ENCODE results near the gene KCNK3.
A peak's percentile ranks its signal among the peaks of the same experiment; 100 is the strongest.

Gene KCNK3

DNA sequence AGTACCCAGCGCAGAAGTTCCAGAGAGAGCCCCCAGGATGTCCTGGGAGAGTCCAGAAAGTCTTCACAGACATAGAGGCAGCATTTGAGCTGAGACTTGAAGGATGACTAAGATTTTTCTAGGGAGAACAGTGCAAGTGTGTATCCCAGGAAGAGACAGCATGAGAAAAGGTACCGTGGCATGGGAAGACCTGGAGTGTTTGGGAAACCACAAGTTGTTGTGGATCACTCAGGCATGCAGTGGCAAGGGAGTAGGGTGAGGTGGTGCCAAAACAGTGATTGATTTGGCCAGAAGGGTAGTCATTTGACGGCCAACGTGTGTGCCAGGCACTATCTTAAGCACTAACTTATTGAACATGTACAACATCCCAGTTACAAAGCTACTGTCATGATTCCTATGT lies 24.5 kb upstream of the KCNK3 start:
- no peaks in the 10 kb centered on the region for H3K4me1 ChIP-seq (ENCODE audit: control insufficient read depth, insufficient read depth, low read length)
- no peak overlapping the region for H3K9ac ChIP-seq (ENCODE audit: low read length)
- H3K27me3 ChIP-seq (replicated peaks; ENCODE audit: control insufficient read depth, insufficient read depth, low read length) = peaks cover 10% of the 10 kb centered on the region
- no peaks in the 10 kb centered on the region for H3K36me3 ChIP-seq (ENCODE audit: control insufficient read depth, insufficient read depth, low read length, severe bottlenecking)
- no peak overlapping the region for H3K4me3 ChIP-seq (ENCODE audit: low read length)
- DNase-seq (ENCODE audit: low read depth) = no peak
- H3K9me3 ChIP-seq (ENCODE audit: control insufficient read depth, low read length) = peaks cover 7% of the 10 kb centered on the region

DNA sequence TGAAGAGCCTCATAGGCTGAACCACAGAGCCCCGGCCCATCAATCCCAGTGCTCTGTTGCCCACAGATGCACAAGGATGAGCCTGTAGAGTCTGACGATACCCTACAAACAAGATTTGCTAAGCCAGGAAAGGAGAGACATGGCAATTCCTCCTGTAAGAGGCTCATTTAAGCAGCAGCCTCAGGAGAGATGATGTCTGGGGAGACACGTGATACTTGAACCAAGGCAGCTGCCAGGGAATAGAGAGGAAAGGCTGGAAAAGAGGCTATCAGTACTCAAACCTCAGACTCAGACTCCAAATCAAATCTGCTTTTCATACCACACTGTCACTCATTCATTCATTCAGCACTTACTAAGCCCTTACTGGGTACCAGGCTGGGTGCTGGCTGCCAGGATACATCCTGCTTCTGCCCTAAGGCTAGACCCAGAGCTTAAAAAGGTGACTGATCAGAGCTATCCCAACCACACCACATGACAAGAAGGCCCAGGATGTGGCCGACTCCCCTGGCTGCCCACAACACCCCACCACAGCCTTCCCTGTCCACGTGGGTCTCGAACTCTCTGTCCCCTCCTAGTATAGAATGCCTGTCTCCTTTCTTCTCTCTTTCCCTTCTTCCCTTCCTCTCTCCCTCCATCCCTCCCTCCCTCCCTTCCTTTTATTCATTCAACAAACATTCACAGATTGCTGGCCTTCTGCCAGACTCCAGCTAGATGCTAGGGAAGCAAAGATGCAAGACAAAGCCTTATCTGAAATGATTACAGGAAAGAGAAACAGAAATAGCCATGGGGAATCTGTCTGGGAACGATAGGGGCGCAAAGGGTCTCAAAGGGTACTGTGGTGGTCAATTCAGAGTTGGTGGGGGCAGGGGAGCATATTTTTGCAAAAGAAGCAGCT lies 23.4 kb upstream of the KCNK3 start:
- H3K4me1 ChIP-seq (ENCODE audit: control insufficient read depth, insufficient read depth, low read length) = no peaks in the 10 kb centered on the region
- H3K4me3 ChIP-seq (ENCODE audit: low read length) = no peak overlapping the region
- H3K36me3 ChIP-seq (ENCODE audit: control insufficient read depth, insufficient read depth, low read length, severe bottlenecking) = no peaks in the 10 kb centered on the region
- H3K27me3 ChIP-seq (replicated peaks; ENCODE audit: control insufficient read depth, insufficient read depth, low read length) = peaks cover 10% of the 10 kb centered on the region
- DNase-seq (ENCODE audit: low read depth) = no peak
- peaks cover 4% of the 10 kb centered on the region for H3K9me3 ChIP-seq (ENCODE audit: control insufficient read depth, low read length)
- no peak overlapping the region for H3K9ac ChIP-seq (ENCODE audit: low read length)

DNA sequence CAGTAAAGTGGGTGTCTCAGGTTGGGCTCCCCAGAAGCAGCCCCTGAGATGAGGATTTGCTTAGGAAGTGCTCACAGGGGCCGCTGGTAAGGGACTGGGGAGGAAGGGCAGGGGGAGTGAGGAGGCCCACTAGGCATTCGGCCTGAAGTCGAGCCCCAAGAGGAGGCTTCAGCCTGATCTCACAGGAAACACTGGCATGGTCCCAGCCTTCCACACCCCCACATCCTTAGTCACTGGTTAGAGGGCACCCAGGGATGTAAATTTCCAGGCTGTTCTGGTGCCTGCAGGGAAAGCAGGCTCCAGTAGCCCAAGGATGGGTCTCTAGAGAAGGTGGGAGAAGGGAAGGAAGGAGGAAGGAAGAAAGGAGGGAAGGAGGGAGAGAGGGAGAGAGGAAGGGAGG lies 22.4 kb upstream of the KCNK3 start:
- Histone ChIP-seq H3K9me3 (ENCODE audit: control insufficient read depth, low read length) (peaks cover 4% of the 10 kb centered on the region), H3K9ac (ENCODE audit: low read length) (no peak overlapping the region), H3K4me3 (ENCODE audit: low read length) (no peak overlapping the region), H3K27me3 (replicated peaks; ENCODE audit: control insufficient read depth, insufficient read depth, low read length) (peaks cover 20% of the 10 kb centered on the region), H3K4me1 (ENCODE audit: control insufficient read depth, insufficient read depth, low read length) (no peaks in the 10 kb centered on the region), H3K36me3 (ENCODE audit: control insufficient read depth, insufficient read depth, low read length, severe bottlenecking) (no peaks in the 10 kb centered on the region)
- DNase-seq (ENCODE audit: low read depth) = peak; percentile 47

DNA sequence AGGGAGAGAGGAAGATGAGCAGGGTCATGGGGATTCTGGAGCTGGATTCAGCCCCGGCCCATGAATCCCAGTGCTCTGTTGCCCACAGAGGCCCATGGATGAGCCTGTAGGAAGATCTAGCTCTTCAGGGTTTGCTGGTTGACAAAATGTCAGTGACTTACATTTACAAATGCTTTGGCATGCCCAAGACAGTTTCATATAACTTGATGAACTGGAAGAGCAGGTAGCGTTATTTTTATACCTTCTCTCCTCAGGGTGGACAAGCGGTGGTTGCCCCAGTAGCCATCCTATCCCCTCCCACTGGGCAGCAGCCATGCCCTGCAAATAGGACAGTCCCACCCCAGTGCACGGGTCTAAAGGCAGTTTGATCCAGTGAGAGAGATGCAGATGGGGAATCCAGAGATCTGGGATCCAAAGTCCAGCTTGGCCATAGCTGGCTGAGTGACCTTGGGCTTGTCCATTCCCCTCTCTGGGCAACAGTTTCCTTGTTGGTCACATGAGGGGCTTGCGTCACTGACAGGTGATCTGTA lies 21.5 kb upstream of the KCNK3 start:
- H3K9me3 ChIP-seq (ENCODE audit: control insufficient read depth, low read length) = no peaks in the 10 kb centered on the region
- no peaks in the 10 kb centered on the region for H3K36me3 ChIP-seq (ENCODE audit: control insufficient read depth, insufficient read depth, low read length, severe bottlenecking)
- H3K4me1 ChIP-seq (ENCODE audit: control insufficient read depth, insufficient read depth, low read length) = no peaks in the 10 kb centered on the region
- no peak overlapping the region for H3K4me3 ChIP-seq (ENCODE audit: low read length)
- no peak for DNase-seq (ENCODE audit: low read depth)
- no peak overlapping the region for H3K9ac ChIP-seq (ENCODE audit: low read length)
- H3K27me3 ChIP-seq (replicated peaks; ENCODE audit: control insufficient read depth, insufficient read depth, low read length) = peaks cover 20% of the 10 kb centered on the region

DNA sequence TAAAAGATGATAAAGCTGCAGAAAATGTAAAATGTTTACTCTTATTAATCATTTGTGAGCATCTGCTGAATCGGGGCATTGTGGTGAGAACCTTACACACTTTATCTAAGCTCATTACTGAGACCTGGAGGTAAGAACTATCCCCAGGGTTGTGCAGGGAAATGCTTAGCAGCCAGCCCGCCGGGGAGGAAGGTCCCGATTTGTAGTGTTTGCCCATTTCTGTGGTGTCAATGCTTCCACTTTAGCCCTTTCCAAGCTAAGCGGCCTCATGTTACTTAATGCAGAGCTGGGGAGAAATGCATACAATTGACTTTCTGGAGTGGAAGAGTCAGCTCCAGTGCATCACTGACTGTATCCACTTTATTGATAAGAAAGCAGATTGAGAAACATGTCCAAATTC lies 20.8 kb upstream of the KCNK3 start:
- no peaks in the 10 kb centered on the region for H3K36me3 ChIP-seq (ENCODE audit: control insufficient read depth, insufficient read depth, low read length, severe bottlenecking)
- H3K4me1 ChIP-seq (ENCODE audit: control insufficient read depth, insufficient read depth, low read length) = no peaks in the 10 kb centered on the region
- DNase-seq (ENCODE audit: low read depth) = no peak
- H3K27me3 ChIP-seq (replicated peaks; ENCODE audit: control insufficient read depth, insufficient read depth, low read length) = peaks cover 20% of the 10 kb centered on the region
- no peak overlapping the region for H3K9ac ChIP-seq (ENCODE audit: low read length)
- no peak overlapping the region for H3K4me3 ChIP-seq (ENCODE audit: low read length)
- H3K9me3 ChIP-seq (ENCODE audit: control insufficient read depth, low read length) = no peaks in the 10 kb centered on the region

DNA sequence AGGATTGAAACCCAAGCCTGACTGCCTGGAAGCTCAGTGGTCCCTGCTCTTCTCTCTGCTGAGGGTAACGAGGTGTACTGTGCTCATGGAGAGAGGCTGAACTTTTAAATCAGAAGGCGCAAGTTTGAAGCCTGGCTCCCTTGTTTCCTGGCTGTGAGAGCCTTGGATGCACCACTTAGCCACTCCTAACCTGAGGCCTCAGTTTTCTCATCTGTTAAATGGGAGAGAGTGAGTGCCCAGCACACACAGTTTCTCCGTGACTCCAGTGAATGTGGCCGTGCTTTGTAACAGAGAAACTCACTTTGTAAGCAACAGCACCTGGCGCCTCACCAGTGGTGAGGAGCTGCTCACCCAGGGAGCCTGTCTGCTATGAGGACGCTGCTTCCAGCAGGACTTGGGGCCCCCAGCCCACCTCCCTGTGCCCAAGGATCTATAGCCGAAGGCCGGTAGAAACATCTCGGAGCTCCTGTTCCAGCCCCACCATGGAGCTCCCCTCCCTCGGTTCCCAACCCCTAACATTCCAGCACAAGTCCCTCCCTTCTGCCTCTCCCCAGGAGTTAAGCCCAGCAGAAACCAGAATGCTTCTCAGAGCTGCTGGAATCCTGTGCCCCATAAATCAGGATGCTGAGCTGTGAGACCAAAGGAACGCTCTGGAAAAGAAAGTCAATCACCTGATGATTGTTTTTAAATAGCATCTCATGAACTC lies 20.3 kb upstream of the KCNK3 start:
- H3K27me3 ChIP-seq (replicated peaks; ENCODE audit: control insufficient read depth, insufficient read depth, low read length) = peaks cover 20% of the 10 kb centered on the region
- H3K9me3 ChIP-seq (ENCODE audit: control insufficient read depth, low read length) = no peaks in the 10 kb centered on the region
- no peaks in the 10 kb centered on the region for H3K36me3 ChIP-seq (ENCODE audit: control insufficient read depth, insufficient read depth, low read length, severe bottlenecking)
- no peak overlapping the region for H3K9ac ChIP-seq (ENCODE audit: low read length)
- no peak for DNase-seq (ENCODE audit: low read depth)
- H3K4me3 ChIP-seq (ENCODE audit: low read length) = no peak overlapping the region
- H3K4me1 ChIP-seq (ENCODE audit: control insufficient read depth, insufficient read depth, low read length) = no peaks in the 10 kb centered on the region

DNA sequence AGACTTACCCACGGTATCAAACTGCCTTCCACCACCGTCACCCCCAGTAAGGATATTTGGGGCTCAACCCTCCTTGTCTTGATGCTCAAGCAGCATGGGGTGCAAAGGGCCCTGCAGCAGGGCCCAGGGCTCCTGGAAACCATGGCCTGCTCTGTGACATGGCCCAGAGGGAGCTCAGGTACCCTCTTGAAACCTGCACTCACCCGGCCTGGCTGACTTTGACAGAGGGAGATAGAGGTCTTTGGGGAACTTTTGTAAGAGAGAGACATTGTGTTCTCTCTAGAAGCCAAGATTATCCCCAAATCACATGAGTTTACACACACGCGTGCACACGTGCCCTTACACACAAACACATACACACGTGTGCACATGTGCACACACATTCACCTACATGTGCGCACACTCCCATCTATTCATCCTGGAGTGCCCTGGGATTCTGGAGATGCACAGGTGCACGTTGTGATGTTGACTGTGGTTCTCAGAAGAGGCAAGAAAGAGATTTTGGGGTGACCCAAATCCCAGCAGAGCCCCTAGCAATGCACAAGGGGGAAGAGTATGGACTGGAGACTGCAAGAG lies 19.6 kb upstream of the KCNK3 start:
- Histone ChIP-seq H3K9me3 (ENCODE audit: control insufficient read depth, low read length) (no peaks in the 10 kb centered on the region), H3K4me1 (ENCODE audit: control insufficient read depth, insufficient read depth, low read length) (peaks cover 6% of the 10 kb centered on the region), H3K4me3 (ENCODE audit: low read length) (no peak overlapping the region), H3K36me3 (ENCODE audit: control insufficient read depth, insufficient read depth, low read length, severe bottlenecking) (no peaks in the 10 kb centered on the region), H3K27me3 (replicated peaks; ENCODE audit: control insufficient read depth, insufficient read depth, low read length) (peaks cover 20% of the 10 kb centered on the region), H3K9ac (ENCODE audit: low read length) (no peak overlapping the region)
- no peak for DNase-seq (ENCODE audit: low read depth)

DNA sequence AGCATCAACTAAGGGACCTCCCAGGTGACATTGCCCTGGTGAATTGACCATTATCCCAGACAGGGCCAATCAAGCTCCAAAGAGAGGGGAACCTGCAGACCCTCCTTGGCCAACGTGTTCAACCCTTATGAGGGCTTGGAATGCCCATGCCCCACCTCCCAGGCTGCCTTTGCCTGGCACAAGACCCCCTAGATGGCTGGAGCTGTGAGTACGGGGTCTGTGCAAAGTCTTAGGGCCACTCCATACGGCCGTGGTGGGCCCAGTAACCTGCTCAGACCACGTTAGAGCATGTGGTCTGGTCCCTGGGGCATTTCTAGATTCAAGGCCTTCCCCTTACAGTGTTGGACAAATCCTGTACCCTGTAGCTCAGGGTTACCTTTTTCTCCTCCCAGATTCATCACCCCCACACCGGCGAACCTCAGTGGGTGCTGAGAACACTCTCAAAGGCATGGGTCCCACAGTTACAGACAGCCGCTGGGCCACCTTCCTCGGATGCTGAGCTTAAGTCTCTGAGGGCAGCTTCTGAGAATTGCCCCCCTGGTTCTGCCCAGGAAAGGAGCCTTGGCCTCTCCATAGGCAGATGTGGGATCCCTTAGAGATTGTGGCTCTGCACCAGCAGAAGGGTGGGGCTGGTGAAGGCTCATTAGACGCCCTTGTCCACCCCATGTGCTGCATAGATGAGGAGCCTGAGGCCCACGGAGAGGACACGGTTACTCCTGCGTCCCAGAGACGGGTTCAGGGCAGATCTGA lies 18.3 kb upstream of the KCNK3 start:
- DNase-seq (ENCODE audit: low read depth) = no peak
- H3K9ac ChIP-seq (ENCODE audit: low read length) = no peak overlapping the region
- peaks cover 14% of the 10 kb centered on the region for H3K4me1 ChIP-seq (ENCODE audit: control insufficient read depth, insufficient read depth, low read length)
- peaks cover 20% of the 10 kb centered on the region for H3K27me3 ChIP-seq (replicated peaks; ENCODE audit: control insufficient read depth, insufficient read depth, low read length)
- no peak overlapping the region for H3K4me3 ChIP-seq (ENCODE audit: low read length)
- H3K36me3 ChIP-seq (ENCODE audit: control insufficient read depth, insufficient read depth, low read length, severe bottlenecking) = no peaks in the 10 kb centered on the region
- H3K9me3 ChIP-seq (ENCODE audit: control insufficient read depth, low read length) = no peaks in the 10 kb centered on the region

DNA sequence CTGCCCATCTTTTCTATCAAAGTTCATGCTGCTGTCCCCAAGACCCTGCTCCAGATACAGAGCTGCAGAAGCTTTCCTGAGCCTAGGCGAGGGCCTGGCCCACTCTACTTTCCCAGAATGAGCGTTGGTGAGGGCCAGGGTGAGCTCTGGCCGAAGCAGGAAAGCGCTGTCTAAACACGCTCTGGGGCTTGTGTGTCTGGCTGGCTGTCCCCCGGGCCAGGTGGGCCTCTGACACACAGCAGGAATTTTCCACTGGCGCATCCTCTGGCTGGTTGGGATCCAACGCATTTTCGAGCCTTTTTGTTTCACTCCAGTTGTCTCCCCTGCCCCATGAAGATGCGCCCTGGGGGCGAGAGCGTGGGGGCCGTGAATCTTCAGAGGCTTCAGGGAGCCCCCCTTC lies 17.8 kb upstream of the KCNK3 start:
- Histone ChIP-seq H3K4me1 (ENCODE audit: control insufficient read depth, insufficient read depth, low read length) (peaks cover 14% of the 10 kb centered on the region), H3K9me3 (ENCODE audit: control insufficient read depth, low read length) (no peaks in the 10 kb centered on the region), H3K27me3 (replicated peaks; ENCODE audit: control insufficient read depth, insufficient read depth, low read length) (peaks cover 20% of the 10 kb centered on the region), H3K4me3 (ENCODE audit: low read length) (no peak overlapping the region), H3K36me3 (ENCODE audit: control insufficient read depth, insufficient read depth, low read length, severe bottlenecking) (no peaks in the 10 kb centered on the region), H3K9ac (ENCODE audit: low read length) (no peak overlapping the region)
- no peak for DNase-seq (ENCODE audit: low read depth)

DNA sequence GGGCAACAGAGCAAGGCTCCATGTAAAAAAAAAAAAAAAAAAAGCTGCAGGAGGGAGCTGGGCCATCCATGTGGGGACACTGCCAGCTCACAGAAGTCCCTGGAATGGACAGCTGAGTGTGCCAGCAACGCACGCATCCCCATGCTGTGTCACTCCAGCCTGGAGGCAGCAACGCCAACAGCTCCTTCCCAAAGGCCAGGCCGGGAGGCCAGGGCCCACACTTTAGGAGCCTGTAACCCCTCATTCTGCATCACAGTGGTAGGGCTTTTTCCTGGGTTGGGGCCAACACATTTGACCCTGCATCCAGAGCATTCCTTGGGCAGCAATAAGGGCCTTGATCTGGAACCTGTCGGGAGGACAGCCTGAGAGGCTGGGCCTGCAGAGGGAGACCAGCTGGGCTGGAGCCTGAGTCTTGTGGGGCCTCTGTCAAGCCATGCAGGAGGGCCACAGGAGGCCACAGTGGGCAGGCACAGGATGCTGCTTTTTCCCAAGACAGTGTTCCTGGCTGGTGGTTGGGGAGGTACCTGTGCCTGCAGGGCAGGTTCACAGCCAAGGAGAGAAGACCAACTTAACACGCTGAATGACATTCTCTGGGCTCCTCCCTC lies 16.8 kb upstream of the KCNK3 start:
- Histone ChIP-seq H3K4me1 (ENCODE audit: control insufficient read depth, insufficient read depth, low read length) (peaks cover 14% of the 10 kb centered on the region), H3K9ac (ENCODE audit: low read length) (no peak overlapping the region), H3K36me3 (ENCODE audit: control insufficient read depth, insufficient read depth, low read length, severe bottlenecking) (no peaks in the 10 kb centered on the region), H3K4me3 (ENCODE audit: low read length) (no peak overlapping the region), H3K27me3 (replicated peaks; ENCODE audit: control insufficient read depth, insufficient read depth, low read length) (peaks cover 20% of the 10 kb centered on the region), H3K9me3 (ENCODE audit: control insufficient read depth, low read length) (no peaks in the 10 kb centered on the region)
- no peak for DNase-seq (ENCODE audit: low read depth)
